Gastroesophageal sphincter (tissue), 4 donors: ENCODE results near the gene SLC35D2. TPM values are rescaled to one million over a fixed set of nuclear protein-coding genes. Genes with fewer than 3 reads are reported as not detected.
"Not testable (repeated sequence)": the region's sequence is repeated elsewhere in the genome, so short reads cannot be mapped to it uniquely, and the experiment has no call there.

Experiments used
- ATAC-seq: fragments of 150-250 bp; one replicate; pipeline ENCODE4 v1.9.1; 2016; ENCODE audit warnings: mild to moderate bottlenecking, moderate library complexity
- H3K27ac ChIP-seq, 4 donors: fragments of 200-600 bp; sonication (generic) in 3 of 4; 1 replicate in 3 of 4; 2 replicates in 1 of 4; pipeline ENCODE4 v1.5.1; 2016 to 2019
- H3K27me3 ChIP-seq: fragments of 200-600 bp; sonication (generic); one replicate; pipeline ENCODE4 v1.5.1; 2019
- H3K36me3 ChIP-seq, 2 donors: fragments of 200-600 bp; sonication (generic); one replicate each; pipeline ENCODE4 v1.5.1; 2019; ENCODE audit warnings: control low read depth in 1 of 2
- H3K4me1 ChIP-seq, 3 donors: fragments of 200-600 bp; sonication (generic); 1 replicate in 2 of 3; 2 replicates in 1 of 3; pipeline ENCODE4 v1.5.1; 2016 to 2019; ENCODE audit warnings: control low read depth in 2 of 3
- H3K4me3 ChIP-seq, 2 donors: fragments of 200-600 bp; sonication (generic); one replicate each; pipeline ENCODE4 v1.5.1; 2019; ENCODE audit warnings: mild to moderate bottlenecking in 1 of 2, moderate library complexity in 1 of 2
- H3K9me3 ChIP-seq, 3 donors: fragments of 200-600 bp; sonication (generic); one replicate each; pipeline ENCODE4 v1.5.1; 2017 to 2019; ENCODE audit warnings: control low read depth in 2 of 3
- EP300 ChIP-seq: sonication (generic); formaldehyde crosslinking; IDR thresholded peaks from one replicate; pipeline ENCODE4 v1.6.1; 2017; ENCODE audit warnings: antibody characterized with exemption, mild to moderate bottlenecking
- POLR2A ChIP-seq, 2 donors: fragments of 450-650 bp; IDR thresholded peaks; one replicate each; pipeline ENCODE4 v1.6.1; 2017; ENCODE audit warnings: antibody characterized with exemption in 2 of 2, mild to moderate bottlenecking in 2 of 2, moderate library complexity in 1 of 2
- POLR2AphosphoS5 ChIP-seq: sonication (generic); formaldehyde crosslinking; IDR thresholded peaks from one replicate; pipeline ENCODE4 v1.6.1; 2017; ENCODE audit warnings: antibody characterized with exemption
- WGBS, 2 donors: methylation state at CpG; one replicate each; pipeline ENCODE4 v1.1.5; 2018; ENCODE audit warnings: low coverage in 1 of 2; 5-methylcytosine and 5-hydroxymethylcytosine counted together
- total RNA-seq, 4 donors: library from RNA; depleted of rRNA; stranded (reverse); fragments of >200 nt; gene quantifications; one replicate each; pipeline ENCODE4 v1.1.0, GENCODE V29; 2016
- TF ChIP-seq, protein P1 (sequence below), 4 experiments: fragments of 200-600 bp in 2 of 4; fragments of 450-650 bp in 2 of 4; sonication (generic) in 1 of 4; IDR thresholded peaks; one replicate each; pipeline ENCODE4 v1.5.1; 2017 to 2019; ENCODE audit warnings: antibody characterized with exemption in 4 of 4, mild to moderate bottlenecking in 2 of 4, moderate library complexity in 2 of 4

SLC35D2 gene
- total RNA-seq, 4 donors from 2014 or later = 16.6 to 39.3 (median 26.1) TPM

DNA sequence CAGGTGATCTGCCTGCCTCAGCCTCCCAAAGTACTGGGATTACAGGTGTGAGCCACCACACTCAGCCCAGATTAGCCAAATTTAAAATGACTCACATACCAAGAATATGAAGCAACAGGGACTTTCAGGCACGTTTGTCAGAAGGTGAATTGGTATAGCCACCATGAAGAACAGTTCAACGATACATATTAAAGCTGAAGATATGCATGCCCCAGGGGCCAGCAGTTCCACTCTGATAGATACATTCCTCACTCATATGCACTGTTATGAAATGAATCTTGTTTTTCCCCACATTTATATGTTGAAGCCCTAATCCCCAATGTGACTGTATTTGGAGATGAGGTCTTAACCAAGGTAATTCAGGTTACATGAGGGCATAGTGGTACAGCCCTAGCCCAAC lies 22.5 kb downstream of the SLC35D2 start:
- Histone ChIP-seq H3K9me3 (no peaks in the 10 kb centered on the region), H3K4me1 (no peaks in the 10 kb centered on the region), H3K36me3 (peaks cover 0 to 93% of the 10 kb centered on the region in 2 donors), H3K27ac (no peak overlapping the region), H3K4me3 (no peak overlapping the region), H3K27me3 (no peaks in the 10 kb centered on the region)
- TF ChIP-seq EP300 = no peak
- TF ChIP-seq, protein P1, sequence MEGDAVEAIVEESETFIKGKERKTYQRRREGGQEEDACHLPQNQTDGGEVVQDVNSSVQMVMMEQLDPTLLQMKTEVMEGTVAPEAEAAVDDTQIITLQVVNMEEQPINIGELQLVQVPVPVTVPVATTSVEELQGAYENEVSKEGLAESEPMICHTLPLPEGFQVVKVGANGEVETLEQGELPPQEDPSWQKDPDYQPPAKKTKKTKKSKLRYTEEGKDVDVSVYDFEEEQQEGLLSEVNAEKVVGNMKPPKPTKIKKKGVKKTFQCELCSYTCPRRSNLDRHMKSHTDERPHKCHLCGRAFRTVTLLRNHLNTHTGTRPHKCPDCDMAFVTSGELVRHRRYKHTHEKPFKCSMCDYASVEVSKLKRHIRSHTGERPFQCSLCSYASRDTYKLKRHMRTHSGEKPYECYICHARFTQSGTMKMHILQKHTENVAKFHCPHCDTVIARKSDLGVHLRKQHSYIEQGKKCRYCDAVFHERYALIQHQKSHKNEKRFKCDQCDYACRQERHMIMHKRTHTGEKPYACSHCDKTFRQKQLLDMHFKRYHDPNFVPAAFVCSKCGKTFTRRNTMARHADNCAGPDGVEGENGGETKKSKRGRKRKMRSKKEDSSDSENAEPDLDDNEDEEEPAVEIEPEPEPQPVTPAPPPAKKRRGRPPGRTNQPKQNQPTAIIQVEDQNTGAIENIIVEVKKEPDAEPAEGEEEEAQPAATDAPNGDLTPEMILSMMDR (IDR thresholded peaks at IDR 0.05) = no peak
- TF ChIP-seq POLR2A (IDR thresholded peaks at IDR 0.05) = no peak
- TF ChIP-seq POLR2AphosphoS5 = no peak
- ATAC-seq = no peak
- 78 to 83% methylated on average over 2 of the region's 2 CpGs for WGBS, 2 donors

DNA sequence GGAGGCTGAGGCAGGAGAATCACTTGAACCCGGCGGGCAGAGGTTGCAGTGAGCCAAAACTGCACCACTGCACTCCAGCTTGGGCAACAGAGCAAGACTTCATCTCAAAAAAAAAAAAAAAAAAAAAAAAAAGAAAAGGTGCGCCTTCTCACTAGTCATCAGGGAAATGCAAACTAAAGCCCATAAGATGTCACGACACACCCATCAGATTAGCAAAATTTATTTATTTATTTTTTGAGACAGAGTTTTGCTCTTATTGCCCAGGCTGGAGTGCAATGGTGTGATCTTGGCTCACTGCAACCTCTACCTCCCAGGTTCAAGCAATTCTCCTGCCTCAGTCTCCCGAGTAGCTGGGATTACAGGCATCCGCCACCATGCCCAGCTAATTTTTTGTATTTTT lies 23.0 kb downstream of the SLC35D2 start:
- H3K27me3 ChIP-seq, ATAC-seq, H3K9me3 ChIP-seq, H3K4me1 ChIP-seq, H3K27ac ChIP-seq, H3K4me3 ChIP-seq: not testable (repeated sequence)
- H3K36me3 ChIP-seq = peaks cover 0 to 93% of the 10 kb centered on the region in 2 donors
- WGBS, 2 donors = 94 to 95% methylated on average over 4 to 6 of the region's 6 CpGs

DNA sequence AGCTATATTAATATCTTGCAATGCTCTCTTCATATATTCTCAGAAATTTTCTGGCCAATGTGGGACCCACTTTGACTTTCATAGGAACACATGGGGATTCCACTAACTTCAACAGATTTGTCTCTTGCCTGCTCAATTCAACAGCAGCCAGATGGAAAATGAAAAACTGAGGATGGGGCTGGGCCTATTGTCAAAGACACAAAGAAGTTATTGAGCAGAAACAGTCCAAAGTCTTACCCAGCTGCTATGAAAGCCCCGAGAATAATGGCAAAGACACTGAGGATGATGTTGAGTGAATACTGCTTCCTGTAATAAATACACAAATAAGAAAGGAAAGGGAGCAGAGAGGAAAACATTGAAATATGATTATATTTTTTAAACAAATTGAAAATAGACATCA lies 32.6 kb downstream of the SLC35D2 start:
- H3K27ac ChIP-seq = peak overlapping the region in 2 of 4 donors; percentile 13 to 31
- ATAC-seq = no peak
- no peak for TF ChIP-seq POLR2AphosphoS5
- TF ChIP-seq POLR2A (IDR thresholded peaks at IDR 0.05) = no peak
- TF ChIP-seq EP300 = no peak
- TF ChIP-seq, protein P1 (IDR thresholded peaks at IDR 0.05) = no peak
- H3K36me3 ChIP-seq = peaks cover 0 to 73% of the 10 kb centered on the region in 2 donors
- 46 to 50% methylated on average over 1 of the region's 1 CpG for WGBS, 2 donors
- peaks cover 0 to 4% (median 0%) of the 10 kb centered on the region in 3 donors for H3K9me3 ChIP-seq
- peaks cover 0 to 10% (median 0%) of the 10 kb centered on the region in 3 donors for H3K4me1 ChIP-seq
- no peaks in the 10 kb centered on the region for H3K27me3 ChIP-seq
- H3K4me3 ChIP-seq = no peak overlapping the region

DNA sequence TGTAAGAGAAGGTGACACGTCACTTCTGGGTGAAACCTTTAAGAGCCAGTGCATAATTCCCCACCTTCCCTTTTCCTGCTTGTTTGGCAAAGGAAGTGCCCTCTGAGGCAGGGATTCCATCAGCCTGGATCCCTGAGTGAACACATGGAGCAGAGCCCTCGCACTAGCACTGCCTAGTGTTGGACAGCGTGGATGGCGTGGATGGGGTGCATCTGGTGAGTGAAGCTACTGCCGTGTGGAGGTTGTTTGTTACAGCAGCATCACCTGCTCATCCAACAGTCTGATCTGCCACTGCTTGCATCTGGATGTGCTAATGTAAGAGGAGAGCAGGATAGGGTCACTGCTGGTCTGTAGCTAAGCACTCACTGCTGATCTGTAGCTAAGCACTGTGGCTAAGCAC lies 35.2 kb downstream of the SLC35D2 start:
- H3K27ac ChIP-seq = no peak overlapping the region

DNA sequence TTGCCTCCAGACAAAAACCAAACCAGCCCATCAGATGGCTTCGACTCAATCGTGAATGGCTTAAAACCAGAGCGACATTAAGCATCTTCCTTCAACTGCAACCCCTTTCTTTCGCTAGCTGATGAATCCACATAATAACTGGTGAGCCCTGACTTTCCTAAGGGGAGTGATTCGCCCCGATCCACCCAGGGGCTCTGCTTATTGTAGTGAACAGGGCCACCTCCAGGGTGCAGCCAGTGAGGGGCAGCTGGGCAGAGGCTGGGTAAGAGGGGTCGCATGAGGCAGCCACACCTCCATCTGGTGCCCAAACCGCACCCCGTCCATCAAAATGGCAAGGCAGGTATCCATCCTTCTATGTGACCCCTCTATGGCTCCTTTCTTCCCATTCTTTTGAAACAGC lies 38.0 kb downstream of the SLC35D2 start:
- peaks cover 2 to 31% (median 4%) of the 10 kb centered on the region in 3 donors for H3K4me1 ChIP-seq
- H3K27ac ChIP-seq = peak overlapping the region in 3 of 4 donors; percentile 58 to 66 (median 65)
- H3K27me3 ChIP-seq = no peaks in the 10 kb centered on the region
- no peak overlapping the region for H3K4me3 ChIP-seq
- H3K9me3 ChIP-seq = peaks cover 0 to 4% (median 0%) of the 10 kb centered on the region in 3 donors
- ATAC-seq = no peak
- H3K36me3 ChIP-seq = peaks cover 0 to 54% of the 10 kb centered on the region in 2 donors
- WGBS, 2 donors = 80 to 96% methylated on average over 1 to 8 of the region's 9 CpGs
- TF ChIP-seq POLR2AphosphoS5 = no peak
- no peak for TF ChIP-seq EP300
- no peak for TF ChIP-seq POLR2A (IDR thresholded peaks at IDR 0.05)
- TF ChIP-seq, protein P1 (IDR thresholded peaks at IDR 0.05) = no peak

More for the DNA sequence above, 35.2 kb downstream of the SLC35D2 start:
- ATAC-seq = no peak
- H3K4me3 ChIP-seq = no peak overlapping the region
- H3K9me3 ChIP-seq = peaks cover 0 to 4% (median 0%) of the 10 kb centered on the region in 3 donors
- peaks cover 0 to 50% of the 10 kb centered on the region in 2 donors for H3K36me3 ChIP-seq
- 97 to 100% methylated on average over 3 to 5 of the region's 5 CpGs for WGBS, 2 donors
- TF ChIP-seq EP300 (no peak), POLR2AphosphoS5 (no peak), POLR2A (IDR thresholded peaks at IDR 0.05) (no peak)
- TF ChIP-seq, protein P1 (IDR thresholded peaks at IDR 0.05) = no peak
- no peaks in the 10 kb centered on the region for H3K27me3 ChIP-seq
- peaks cover 2 to 27% (median 4%) of the 10 kb centered on the region in 3 donors for H3K4me1 ChIP-seq
